Measurements from ENCODE around the gene SLC16A10. TPM values are rescaled to one million over a fixed set of nuclear protein-coding genes. Genes with fewer than 3 reads are reported as not detected.

Gene SLC16A10
- polyA plus RNA-seq, 1 donor (not counting 4 experiments of a cell fraction or from before 2014, with no cell fraction given), result not detected

GRCh38 chr6:111211411-111212030 is 124.2 kb downstream of the SLC16A10 start:
- no peaks in the 10 kb centered on the region for H3K79me2 ChIP-seq (ENCODE audit: control insufficient read depth, insufficient read depth, low read length)
- no peaks in the 10 kb centered on the region for H3K9me1 ChIP-seq (ENCODE audit: control insufficient read depth, extremely low read depth, insufficient read depth, low read length)
- no peak overlapping the region for H3K9ac ChIP-seq (ENCODE audit: control insufficient read depth, extremely low read depth, insufficient read depth, low read length)
- H3K4me3 ChIP-seq (ENCODE audit: control insufficient read depth in 2 of 3, extremely low read depth in 1 of 3, insufficient read depth in 2 of 3, low read depth in 1 of 3, low read length in 3 of 3), result no peak overlapping the region
- no peaks in the 10 kb centered on the region for H3K4me1 ChIP-seq (ENCODE audit: control insufficient read depth, extremely low read depth, insufficient read depth, low read length)
- dilution Hi-C loops (cut with MboI; ENCODE audit: extremely low pct_ligation_motif_present, low sequenced_read_pairs), result loop anchor here (25.0 kb wide), 1 partner anchor 174 kb away; no protein-coding TSS in a partner anchor
- H3K36me3 ChIP-seq (ENCODE audit: control insufficient read depth in 2 of 2, extremely low read depth in 1 of 2, insufficient read depth in 2 of 2, low read length in 2 of 2), result no peaks in the 10 kb centered on the region
- no peaks in the 10 kb centered on the region for H3K9me3 ChIP-seq (ENCODE audit: control insufficient read depth, low read depth, low read length)
- H3K4me2 ChIP-seq (ENCODE audit: control insufficient read depth, extremely low read depth, insufficient read depth, low read depth, low read length), result no peak overlapping the region
- H3K27ac ChIP-seq (ENCODE audit: control insufficient read depth, insufficient read depth, low read length), result no peak overlapping the region
- H2AFZ ChIP-seq (ENCODE audit: control insufficient read depth, low read length), result peak overlapping the region; percentile 69
- no peak for DNase-seq (ENCODE audit: low read depth, low spot score)
- FAIRE-seq, result no peak
- peak in 1 of 3 experiments; percentile 28 for TF ChIP-seq CTCF (optimal IDR thresholded peaks at IDR 0.05 in 1 of 3, IDR thresholded peaks at IDR 0.05 in 1 of 3, conservative IDR thresholded peaks at IDR 0.05 in 1 of 3; ENCODE audit: extremely low read depth in 1 of 3, insufficient read depth in 2 of 3, low read length in 3 of 3)
- TF ChIP-seq EZH2 (IDR thresholded peaks at IDR 0.05; ENCODE audit: low read length), result no peak
- H4K20me1 ChIP-seq (ENCODE audit: control insufficient read depth, extremely low read depth, insufficient read depth, low read length), result no peaks in the 10 kb centered on the region
- no peaks in the 10 kb centered on the region for H3K27me3 ChIP-seq (ENCODE audit: control insufficient read depth, extremely low read depth, insufficient read depth, low read length)

DNA sequence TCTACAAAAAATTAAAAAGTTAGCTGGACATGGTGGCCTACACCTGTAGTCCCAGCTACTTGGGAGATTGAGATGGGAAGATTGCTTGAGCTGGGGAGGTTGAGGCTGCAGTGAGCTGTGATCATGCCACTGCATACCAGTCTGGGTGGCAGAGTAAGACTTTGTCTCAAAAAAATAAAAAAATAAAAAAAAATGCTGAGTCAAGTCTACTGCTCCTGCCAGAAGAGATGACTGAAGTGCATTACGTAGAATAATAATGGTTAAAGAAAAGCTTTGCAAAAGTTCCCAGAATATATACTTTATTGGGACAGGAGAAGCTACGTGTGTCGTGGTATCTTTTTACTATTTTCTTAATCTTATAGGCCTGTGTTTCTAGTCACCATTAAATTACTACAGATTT is 125.3 kb downstream of the SLC16A10 start:
- no peak for FAIRE-seq

More for the DNA sequence above, 125.3 kb downstream of the SLC16A10 start:
- no peaks in the 10 kb centered on the region for H3K9me1 ChIP-seq (ENCODE audit: control insufficient read depth, extremely low read depth, insufficient read depth, low read length)
- no peaks in the 10 kb centered on the region for H3K9me3 ChIP-seq (ENCODE audit: control insufficient read depth, low read depth, low read length)
- no peak overlapping the region for H2AFZ ChIP-seq (ENCODE audit: control insufficient read depth, low read length)
- no peak overlapping the region for H3K4me2 ChIP-seq (ENCODE audit: control insufficient read depth, extremely low read depth, insufficient read depth, low read depth, low read length)
- no peak overlapping the region for H3K9ac ChIP-seq (ENCODE audit: control insufficient read depth, extremely low read depth, insufficient read depth, low read length)
- no peaks in the 10 kb centered on the region for H3K36me3 ChIP-seq (ENCODE audit: control insufficient read depth in 2 of 2, extremely low read depth in 1 of 2, insufficient read depth in 2 of 2, low read length in 2 of 2)
- H3K4me1 ChIP-seq (ENCODE audit: control insufficient read depth, extremely low read depth, insufficient read depth, low read length), result no peaks in the 10 kb centered on the region
- TF ChIP-seq CTCF (optimal IDR thresholded peaks at IDR 0.05 in 1 of 3, IDR thresholded peaks at IDR 0.05 in 1 of 3, conservative IDR thresholded peaks at IDR 0.05 in 1 of 3; ENCODE audit: extremely low read depth in 1 of 3, insufficient read depth in 2 of 3, low read length in 3 of 3) (no peak), EZH2 (IDR thresholded peaks at IDR 0.05; ENCODE audit: low read length) (no peak)
- H3K27me3 ChIP-seq (ENCODE audit: control insufficient read depth, extremely low read depth, insufficient read depth, low read length), result no peaks in the 10 kb centered on the region
- H3K27ac ChIP-seq (ENCODE audit: control insufficient read depth, insufficient read depth, low read length), result no peak overlapping the region
- no peaks in the 10 kb centered on the region for H4K20me1 ChIP-seq (ENCODE audit: control insufficient read depth, extremely low read depth, insufficient read depth, low read length)
- dilution Hi-C loops (cut with MboI; ENCODE audit: extremely low pct_ligation_motif_present, low sequenced_read_pairs), result loop anchor here (25.0 kb wide), 1 partner anchor 175 kb away; no protein-coding TSS in a partner anchor
- no peak for DNase-seq (ENCODE audit: low read depth, low spot score)
- H3K79me2 ChIP-seq (ENCODE audit: control insufficient read depth, insufficient read depth, low read length), result no peaks in the 10 kb centered on the region
- H3K4me3 ChIP-seq (ENCODE audit: control insufficient read depth in 2 of 3, extremely low read depth in 1 of 3, insufficient read depth in 2 of 3, low read depth in 1 of 3, low read length in 3 of 3), result no peak overlapping the region
